HG03060 (cell line): Measurements from ENCODE around the gene CD79B.
"Not testable (repeated sequence)": the region's sequence is repeated elsewhere in the genome, so short reads cannot be mapped to it uniquely, and the experiment has no call there.

Experiments
- ATAC-seq: cut with Tn5 transposase; IDR thresholded peaks from one replicate; pipeline ENCODE4 v1.9.1; 2021; ENCODE audit warnings: low read depth, moderate number of reproducible peaks; ENCODE audit not compliant: unreplicated experiment

CD79B gene

DNA sequence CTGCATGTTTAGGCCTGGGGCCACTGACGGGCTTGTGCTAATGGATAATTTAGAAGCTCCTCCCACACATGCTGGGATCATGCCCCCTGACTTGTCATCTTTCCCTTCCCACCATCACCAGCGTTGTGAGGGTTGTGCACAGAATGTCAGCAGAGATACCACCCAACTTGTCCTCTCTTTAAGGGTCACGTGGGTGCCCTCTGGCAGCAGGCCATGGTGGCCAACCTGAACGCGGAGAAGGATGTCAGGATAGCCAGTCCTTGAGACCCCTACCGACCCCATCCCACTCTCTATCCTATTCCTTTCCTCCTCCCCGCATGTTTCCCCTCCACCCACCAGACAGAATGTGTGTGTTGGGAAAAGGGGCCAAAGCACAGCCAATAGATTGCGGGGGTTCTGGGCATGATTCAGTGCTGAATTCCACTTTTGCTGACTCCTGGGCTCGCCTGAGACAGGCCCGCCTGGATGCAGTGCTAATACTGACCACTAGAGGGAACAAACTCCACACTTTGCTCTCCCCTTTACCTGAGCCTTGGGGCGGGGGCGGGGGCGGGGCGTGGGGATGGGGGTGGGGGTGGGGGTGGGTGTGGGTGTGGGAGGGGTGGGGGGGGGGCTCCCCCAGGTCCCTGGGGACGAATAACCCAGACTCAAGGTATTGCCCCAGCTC lies 50.1 kb downstream of the CD79B start, which contains the start of gene GH2:
TSS of gene GH2 (minus strand) at position 10 of the 667 bp plus-strand sequence. CDS start 143 bp downstream, outside the sequence.
- no peak for ATAC-seq

DNA sequence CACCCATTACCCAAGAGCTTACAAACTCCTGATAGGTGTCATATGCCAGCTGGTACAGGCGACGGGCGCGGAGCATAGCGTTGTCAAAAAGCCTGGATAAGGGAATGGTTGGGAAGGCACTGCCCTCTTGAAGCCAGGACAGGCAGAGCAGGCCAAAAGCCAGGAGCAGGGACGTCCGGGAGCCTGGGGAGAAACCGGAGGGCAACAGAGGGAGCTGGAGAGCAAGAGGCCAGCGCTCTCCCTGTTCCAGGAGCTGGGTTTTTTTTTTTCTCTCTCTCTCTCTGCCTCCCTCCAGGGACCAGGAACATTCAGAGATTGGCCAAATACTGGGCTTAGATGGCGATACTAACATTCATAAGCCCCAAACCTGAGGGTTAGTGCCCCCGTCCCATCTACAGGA lies 50.8 kb downstream of the CD79B start:
- not testable (repeated sequence) for ATAC-seq

- no peak for ATAC-seq
Measured at GRCh38 chr17:63880706-63881105, 51.4 kb downstream of the CD79B start.
